Measurements from ENCODE around the gene KCTD6. TPM values are rescaled to one million over a fixed set of nuclear protein-coding genes. Genes with fewer than 3 reads are reported as not detected.

KCTD6 gene
- total RNA-seq, 1 donor from 2014 or later: 7.9 TPM

GRCh38 chr3:58521917-58522631 is 30.2 kb downstream of the KCTD6 start:
- H3K9me3 ChIP-seq (ENCODE audit: insufficient read depth, low read depth, low read length): no peaks in the 10 kb centered on the region
- H3K4me1 ChIP-seq (ENCODE audit: insufficient read depth, low read length): peaks cover 11% of the 10 kb centered on the region
- no peaks in the 10 kb centered on the region for H4K20me1 ChIP-seq (ENCODE audit: insufficient read depth, low read length)
- H3K4me2 ChIP-seq (ENCODE audit: low read length): no peak overlapping the region
- DNase-seq (ENCODE audit: low read depth) (no peak), FAIRE-seq (no peak)
- H2AFZ ChIP-seq (ENCODE audit: low read depth, low read length): no peak overlapping the region
- H3K27ac ChIP-seq (ENCODE audit: low read depth, low read length): no peak overlapping the region
- Mint-ChIP-seq H3K27me3 (ENCODE audit: low read depth, unreplicated experiment) (no peaks in the 10 kb centered on the region), H3K4me1 (ENCODE audit: low read depth, unreplicated experiment) (peaks cover 11% of the 10 kb centered on the region), H3K27ac (ENCODE audit: unreplicated experiment) (no peak overlapping the region), H3K4me3 (ENCODE audit: unreplicated experiment) (no peak overlapping the region), H3K9me3 (ENCODE audit: unreplicated experiment) (no peaks in the 10 kb centered on the region), H3K36me3 (ENCODE audit: low read depth, unreplicated experiment) (no peaks in the 10 kb centered on the region)
- H3K4me3 ChIP-seq (ENCODE audit: insufficient read depth, low read depth, low read length): no peak overlapping the region
- no peaks in the 10 kb centered on the region for H3K36me3 ChIP-seq (ENCODE audit: insufficient read depth, low read length)
- no peak for TF ChIP-seq EZH2 (IDR thresholded peaks at IDR 0.05; ENCODE audit: insufficient read depth, low read length)
- TF ChIP-seq CTCF (IDR thresholded peaks at IDR 0.05; ENCODE audit: insufficient read depth, low read depth, low read length): no peak
- H3K79me2 ChIP-seq (ENCODE audit: insufficient read depth, low read length): no peaks in the 10 kb centered on the region
- no peak overlapping the region for H3K9ac ChIP-seq (ENCODE audit: low read length)
- H3K27me3 ChIP-seq (ENCODE audit: insufficient read depth, low read length): no peaks in the 10 kb centered on the region

- H4K20me1 ChIP-seq (ENCODE audit: insufficient read depth, low read length): no peaks in the 10 kb centered on the region
- no peaks in the 10 kb centered on the region for H3K27me3 Mint-ChIP-seq (ENCODE audit: low read depth, unreplicated experiment)
- no peak overlapping the region for H3K4me3 ChIP-seq (ENCODE audit: insufficient read depth, low read depth, low read length)
- no peaks in the 10 kb centered on the region for H3K9me3 Mint-ChIP-seq (ENCODE audit: unreplicated experiment)
- no peak overlapping the region for H3K4me3 Mint-ChIP-seq (ENCODE audit: unreplicated experiment)
- no peak overlapping the region for H3K27ac ChIP-seq (ENCODE audit: low read depth, low read length)
- H3K27ac Mint-ChIP-seq (ENCODE audit: unreplicated experiment): no peak overlapping the region
- peaks cover 11% of the 10 kb centered on the region for H3K4me1 Mint-ChIP-seq (ENCODE audit: low read depth, unreplicated experiment)
- no peak for TF ChIP-seq CTCF (IDR thresholded peaks at IDR 0.05; ENCODE audit: insufficient read depth, low read depth, low read length)
- TF ChIP-seq EZH2 (IDR thresholded peaks at IDR 0.05; ENCODE audit: insufficient read depth, low read length): no peak
- H3K79me2 ChIP-seq (ENCODE audit: insufficient read depth, low read length): no peaks in the 10 kb centered on the region
- H3K36me3 ChIP-seq (ENCODE audit: insufficient read depth, low read length): no peaks in the 10 kb centered on the region
- H2AFZ ChIP-seq (ENCODE audit: low read depth, low read length): no peak overlapping the region
- H3K4me1 ChIP-seq (ENCODE audit: insufficient read depth, low read length): peaks cover 11% of the 10 kb centered on the region
- H3K4me2 ChIP-seq (ENCODE audit: low read length): no peak overlapping the region
- H3K27me3 ChIP-seq (ENCODE audit: insufficient read depth, low read length): no peaks in the 10 kb centered on the region
- DNase-seq (ENCODE audit: low read depth) (no peak), FAIRE-seq (no peak)
- H3K36me3 Mint-ChIP-seq (ENCODE audit: low read depth, unreplicated experiment): no peaks in the 10 kb centered on the region
- no peaks in the 10 kb centered on the region for H3K9me3 ChIP-seq (ENCODE audit: insufficient read depth, low read depth, low read length)
- no peak overlapping the region for H3K9ac ChIP-seq (ENCODE audit: low read length)
Observed at GRCh38 chr3:58522759-58523425, 31.0 kb downstream of the KCTD6 start.

Data from astrocyte (in vitro differentiated cells and primary cell).